Measurements from ENCODE around the gene ISOC2.
A peak's percentile ranks its signal among the peaks of the same experiment; 100 is the strongest.

Gene ISOC2

GRCh38 chr19:55455576-55456235 is 5.7 kb downstream of the ISOC2 start:
- peaks cover 11% of the 10 kb centered on the region for H4K20me1 ChIP-seq (ENCODE audit: insufficient read depth, low read length, poor library complexity, severe bottlenecking)
- no peak for TF ChIP-seq EZH2phosphoT487 (IDR thresholded peaks at IDR 0.05; ENCODE audit: borderline replicate concordance)
- TF ChIP-seq CTCF (conservative IDR thresholded peaks at IDR 0.05; ENCODE audit: low read length), result no peak
- H3F3A ChIP-seq (ENCODE audit: low read depth), result 0 out of 2 replicates have a peak, but pooled peaks cover 3% of the 10 kb centered on the region
- H3K36me3 ChIP-seq (ENCODE audit: insufficient read depth, low read length), result no peaks in the 10 kb centered on the region
- H3K9ac ChIP-seq (ENCODE audit: low read depth, low read length, poor library complexity, severe bottlenecking), result no peak overlapping the region
- H3K4me2 ChIP-seq (ENCODE audit: low read depth, low read length, poor library complexity, severe bottlenecking), result no peak overlapping the region
- H3K4me3 ChIP-seq (ENCODE audit: low read length, poor library complexity, severe bottlenecking), result no peak overlapping the region
- H3K9me3 ChIP-seq (ENCODE audit: insufficient read depth, low read depth, low read length), result no peaks in the 10 kb centered on the region
- no peak overlapping the region for H2AFZ ChIP-seq (ENCODE audit: low read length)
- H3K4me1 ChIP-seq (ENCODE audit: insufficient read depth, low read length, poor library complexity, severe bottlenecking), result peaks cover 22% of the 10 kb centered on the region
- peaks cover 12% of the 10 kb centered on the region; the same call in 1 of the 2 replicates for H3K79me2 ChIP-seq (ENCODE audit: insufficient read depth, low read length)
- H3K9me2 ChIP-seq (replicated peaks; ENCODE audit: low read depth, low read length), result no peaks in the 10 kb centered on the region
- no peaks in the 10 kb centered on the region for H3K27me3 ChIP-seq (ENCODE audit: insufficient read depth, low read length, poor library complexity, severe bottlenecking)

- Histone ChIP-seq H3K4me2 (ENCODE audit: low read depth, low read length, poor library complexity, severe bottlenecking) (no peak overlapping the region), H2AFZ (ENCODE audit: low read length) (no peak overlapping the region), H3K79me2 (ENCODE audit: insufficient read depth, low read length) (peaks cover 4% of the 10 kb centered on the region; the same call in 1 of the 2 replicates), H3K9me3 (ENCODE audit: insufficient read depth, low read depth, low read length) (no peaks in the 10 kb centered on the region), H3K27me3 (ENCODE audit: insufficient read depth, low read length, poor library complexity, severe bottlenecking) (no peaks in the 10 kb centered on the region), H3K9ac (ENCODE audit: low read depth, low read length, poor library complexity, severe bottlenecking) (no peak overlapping the region), H3K4me1 (ENCODE audit: insufficient read depth, low read length, poor library complexity, severe bottlenecking) (peaks cover 14% of the 10 kb centered on the region), H3K4me3 (ENCODE audit: low read length, poor library complexity, severe bottlenecking) (no peak overlapping the region), H3F3A (ENCODE audit: low read depth) (no peaks in the 10 kb centered on the region), H4K20me1 (ENCODE audit: insufficient read depth, low read length, poor library complexity, severe bottlenecking) (peaks cover 6% of the 10 kb centered on the region), H3K9me2 (replicated peaks; ENCODE audit: low read depth, low read length) (no peaks in the 10 kb centered on the region), H3K36me3 (ENCODE audit: insufficient read depth, low read length) (no peaks in the 10 kb centered on the region)
- TF ChIP-seq EZH2phosphoT487 (IDR thresholded peaks at IDR 0.05; ENCODE audit: borderline replicate concordance), result no peak
- TF ChIP-seq CTCF (conservative IDR thresholded peaks at IDR 0.05; ENCODE audit: low read length), result peak; percentile 83
These were observed 6.6 kb downstream of the ISOC2 start for GRCh38 chr19:55454787-55455243.

- H4K20me1 ChIP-seq (ENCODE audit: insufficient read depth, low read length, poor library complexity, severe bottlenecking), result no peaks in the 10 kb centered on the region
- TF ChIP-seq EZH2phosphoT487 (IDR thresholded peaks at IDR 0.05; ENCODE audit: borderline replicate concordance), result no peak
- TF ChIP-seq CTCF (conservative IDR thresholded peaks at IDR 0.05; ENCODE audit: low read length), result no peak
These were observed 7.8 kb downstream of the ISOC2 start for GRCh38 chr19:55453511-55454260.

More at GRCh38 chr19:55453511-55454260, 7.8 kb downstream of the ISOC2 start:
- H3K4me1 ChIP-seq (ENCODE audit: insufficient read depth, low read length, poor library complexity, severe bottlenecking), result peaks cover 5% of the 10 kb centered on the region
- no peaks in the 10 kb centered on the region for H3K9me2 ChIP-seq (replicated peaks; ENCODE audit: low read depth, low read length)
- no peaks in the 10 kb centered on the region for H3K9me3 ChIP-seq (ENCODE audit: insufficient read depth, low read depth, low read length)
- no peaks in the 10 kb centered on the region for H3F3A ChIP-seq (ENCODE audit: low read depth)
- no peak overlapping the region for H3K4me2 ChIP-seq (ENCODE audit: low read depth, low read length, poor library complexity, severe bottlenecking)
- no peak overlapping the region for H3K9ac ChIP-seq (ENCODE audit: low read depth, low read length, poor library complexity, severe bottlenecking)
- H2AFZ ChIP-seq (ENCODE audit: low read length), result no peak overlapping the region
- H3K4me3 ChIP-seq (ENCODE audit: low read length, poor library complexity, severe bottlenecking), result no peak overlapping the region
- no peaks in the 10 kb centered on the region; the same call in 1 of the 2 replicates for H3K79me2 ChIP-seq (ENCODE audit: insufficient read depth, low read length)
- H3K36me3 ChIP-seq (ENCODE audit: insufficient read depth, low read length), result no peaks in the 10 kb centered on the region
- no peaks in the 10 kb centered on the region for H3K27me3 ChIP-seq (ENCODE audit: insufficient read depth, low read length, poor library complexity, severe bottlenecking)
